Measurements from ENCODE around the gene PUS7L.

DNA sequence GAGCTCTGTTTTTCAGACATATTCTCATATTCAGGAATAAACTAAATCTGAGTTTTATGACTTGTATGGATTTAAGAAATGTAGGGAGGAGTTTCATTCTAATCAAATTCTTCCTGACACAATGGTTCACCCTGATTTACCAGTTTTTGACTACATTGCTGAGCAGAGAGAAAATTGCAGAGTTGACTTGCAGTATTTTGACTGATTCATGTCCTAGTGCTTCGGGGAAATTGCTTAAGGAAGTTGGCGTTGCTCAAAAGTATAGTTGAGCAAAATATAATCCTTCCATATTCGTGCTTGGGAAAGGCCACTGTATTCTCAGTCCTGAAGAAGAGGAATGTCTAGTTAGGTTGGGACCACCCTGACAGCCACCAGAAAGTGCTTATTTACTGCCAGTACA lies 48.8 kb upstream of the PUS7L start:
- TF ChIP-seq, protein P1, sequence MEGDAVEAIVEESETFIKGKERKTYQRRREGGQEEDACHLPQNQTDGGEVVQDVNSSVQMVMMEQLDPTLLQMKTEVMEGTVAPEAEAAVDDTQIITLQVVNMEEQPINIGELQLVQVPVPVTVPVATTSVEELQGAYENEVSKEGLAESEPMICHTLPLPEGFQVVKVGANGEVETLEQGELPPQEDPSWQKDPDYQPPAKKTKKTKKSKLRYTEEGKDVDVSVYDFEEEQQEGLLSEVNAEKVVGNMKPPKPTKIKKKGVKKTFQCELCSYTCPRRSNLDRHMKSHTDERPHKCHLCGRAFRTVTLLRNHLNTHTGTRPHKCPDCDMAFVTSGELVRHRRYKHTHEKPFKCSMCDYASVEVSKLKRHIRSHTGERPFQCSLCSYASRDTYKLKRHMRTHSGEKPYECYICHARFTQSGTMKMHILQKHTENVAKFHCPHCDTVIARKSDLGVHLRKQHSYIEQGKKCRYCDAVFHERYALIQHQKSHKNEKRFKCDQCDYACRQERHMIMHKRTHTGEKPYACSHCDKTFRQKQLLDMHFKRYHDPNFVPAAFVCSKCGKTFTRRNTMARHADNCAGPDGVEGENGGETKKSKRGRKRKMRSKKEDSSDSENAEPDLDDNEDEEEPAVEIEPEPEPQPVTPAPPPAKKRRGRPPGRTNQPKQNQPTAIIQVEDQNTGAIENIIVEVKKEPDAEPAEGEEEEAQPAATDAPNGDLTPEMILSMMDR (IDR thresholded peaks at IDR 0.05 in 2 of 3, conservative IDR thresholded peaks at IDR 0.05 in 1 of 3; ENCODE audit: borderline replicate concordance in 1 of 3, insufficient read depth in 1 of 3, low read depth in 2 of 3, low read length in 2 of 3) = no peak
- TF ChIP-seq SIN3A (IDR thresholded peaks at IDR 0.05; ENCODE audit: low read depth) = no peak
- TF ChIP-seq ATF3 (IDR thresholded peaks at IDR 0.05) = no peak
- no peak for TF ChIP-seq EZH2 (IDR thresholded peaks at IDR 0.05)
- no peak for TF ChIP-seq POLR2A (IDR thresholded peaks at IDR 0.05; ENCODE audit: borderline replicate concordance, extremely low read depth, insufficient read depth, insufficient read length)
- TF ChIP-seq FOSL1 (IDR thresholded peaks at IDR 0.05; ENCODE audit: low read depth) = no peak
- TF ChIP-seq ELF1 (IDR thresholded peaks at IDR 0.05; ENCODE audit: borderline replicate concordance, low read depth) = no peak
- TF ChIP-seq REST (IDR thresholded peaks at IDR 0.05; ENCODE audit: low read depth) = no peak
- no peak for TF ChIP-seq POLR2AphosphoS5 (IDR thresholded peaks at IDR 0.05; ENCODE audit: low read depth, low read length)
- TF ChIP-seq YY1 (IDR thresholded peaks at IDR 0.05; ENCODE audit: extremely low read depth, insufficient replicate concordance, low read depth, low read length) = no peak

Measured in HCT116 (cell line).